K562 (cell line): ENCODE results near the gene LGALS12. TPM values are rescaled to one million over a fixed set of nuclear protein-coding genes. Genes with fewer than 3 reads are reported as not detected.

ENCODE experiments used
- ATAC-seq: fragments of 200-7000 bp; cut with Tn5 transposase; 3 replicates; pipeline ENCODE4 v1.9.1; 2020; ENCODE audit warnings: moderate library complexity
- BruUV-seq: library from RNA; stranded (reverse); fragments of 400-500 nt; replicated peaks from 2 replicates; lab custom pipeline; 2021; lab: Mats Ljungman, UMichigan
- CTCF ChIA-PET: fragments of 300-600 bp; formaldehyde crosslinking; extraction: SDS; loops from one replicate; lab custom pipeline; 2021; ENCODE audit warnings: low intra/inter-chr PET ratio; lab: Yijun Ruan, JAX
- POLR2A ChIA-PET: fragments of 300-600, 350-650 bp; sonication (Branson Sonifier 250); formaldehyde crosslinking; extraction: SDS; loops from one replicate; lab custom pipeline; 2021; ENCODE audit warnings: antibody characterized with exemption, inconsistent platforms; lab: Yijun Ruan, JAX
- DNase-seq, 4 experiments: peaks; one replicate each; pipeline versions ENCODE4 v3.0.0 to v3.0.0-alpha.2; 2011 to 2018; ENCODE audit warnings: low spot score in 3 of 4, mixed read lengths in 3 of 4; ENCODE audit errors: extremely low read depth in 1 of 4
- FAIRE-seq: peaks from 2 replicates; lab custom pipeline; 2011; peaks lifted over from hg19 to GRCh38; lab: Jason Lieb, UNC
- H2AFZ ChIP-seq: 2 replicates; pipeline ENCODE4 v1.6.0; 2011; ENCODE audit warnings: low read depth, low read length, control low read depth, inconsistent platforms
- H3K27ac ChIP-seq: fragments of 200-600 bp; 3 replicates; pipeline ENCODE4 v1.8.0; 2011; ENCODE audit warnings: low read depth, mild to moderate bottlenecking, control low read depth, inconsistent platforms, low read length, moderate library complexity, mixed read lengths; ENCODE audit errors: extremely low read depth
- H3K27me3 ChIP-seq, 2 experiments: fragments of 300-600 bp in 1 of 2; 2 replicates in 1 of 2; 3 replicates in 1 of 2; pipeline versions ENCODE4 v1.6.0 to v1.8.0; 2011; ENCODE audit warnings: inconsistent platforms in 2 of 2, low read length in 2 of 2, mild to moderate bottlenecking in 1 of 2, mixed read lengths in 1 of 2, moderate library complexity in 1 of 2; ENCODE audit not compliant: control insufficient read depth in 2 of 2, insufficient read depth in 2 of 2
- H3K36me3 ChIP-seq: fragments of 300-600 bp; 3 replicates; pipeline ENCODE4 v1.8.0; 2011; ENCODE audit warnings: mild to moderate bottlenecking, low read length, inconsistent platforms; ENCODE audit not compliant: control insufficient read depth, insufficient read depth
- H3K4me1 ChIP-seq, 2 experiments: fragments of 200-600 bp in 1 of 2; replicated peaks in 1 of 2; 2 replicates in 1 of 2; 3 replicates in 1 of 2; pipeline versions ENCODE4 v1.5.1 to v1.8.0; 2011; ENCODE audit warnings: inconsistent platforms in 2 of 2, low read length in 2 of 2, mild to moderate bottlenecking in 1 of 2, mixed read lengths in 1 of 2, moderate library complexity in 1 of 2; ENCODE audit not compliant: control insufficient read depth in 2 of 2, insufficient read depth in 2 of 2
- H3K4me2 ChIP-seq: 2 replicates; pipeline ENCODE4 v1.6.1; 2011; ENCODE audit warnings: low read length, control low read depth, inconsistent platforms, mixed read lengths; ENCODE audit not compliant: insufficient read depth
- H3K4me3 ChIP-seq: fragments of 200-600 bp; sonication (generic), shearing (Covaris generic); 2 replicates; pipeline ENCODE4 v1.5.1; 2016; ENCODE audit warnings: control low read depth, inconsistent platforms
- H3K79me2 ChIP-seq: fragments of 200-600 bp; 3 replicates; pipeline ENCODE4 v1.8.0; 2011; ENCODE audit warnings: low read length, inconsistent platforms; ENCODE audit not compliant: control insufficient read depth, insufficient read depth
- H3K9ac ChIP-seq, 2 experiments: 2 replicates each; pipeline versions ENCODE4 v1.6.0 to v1.6.1; 2011; ENCODE audit warnings: low read depth in 2 of 2, low read length in 2 of 2, control low read depth in 1 of 2, inconsistent platforms in 1 of 2, mild to moderate bottlenecking in 1 of 2, mixed read lengths in 1 of 2; ENCODE audit not compliant: insufficient read depth in 1 of 2
- H3K9me1 ChIP-seq: one replicate; pipeline ENCODE4 v1.6.0; 2011; ENCODE audit warnings: inconsistent platforms, mild to moderate bottlenecking, low read length, moderate library complexity; ENCODE audit not compliant: control insufficient read depth, insufficient read depth
- H3K9me3 ChIP-seq: replicated peaks from 2 replicates; pipeline ENCODE4 v1.5.1; 2011; ENCODE audit warnings: low read depth, low read length, inconsistent platforms; ENCODE audit not compliant: control insufficient read depth, insufficient read depth
- H4K20me1 ChIP-seq: replicated peaks from 2 replicates; pipeline ENCODE4 v1.6.1; 2011; ENCODE audit warnings: low read length, inconsistent platforms, mixed read lengths; ENCODE audit not compliant: control insufficient read depth, insufficient read depth
- BMI1 ChIP-seq: fragments of 150-350 bp; IDR thresholded peaks from 2 replicates; pipeline ENCODE4 v1.6.1; 2014; ENCODE audit warnings: low read length
- ETS1 ChIP-seq: conservative IDR thresholded peaks from 2 replicates; pipeline ENCODE4 v1.6.1; 2011; ENCODE audit warnings: low read depth, mild to moderate bottlenecking, low read length; ENCODE audit not compliant: control insufficient read depth
- PHF21A ChIP-seq: fragments of 450-650 bp; IDR thresholded peaks from 2 replicates; pipeline ENCODE4 v1.6.1; 2017; ENCODE audit warnings: low read depth, borderline replicate concordance
- POLR2B ChIP-seq: fragments of 450-650 bp; IDR thresholded peaks from 2 replicates; pipeline ENCODE4 v1.6.1; 2018; ENCODE audit warnings: low read depth; ENCODE audit not compliant: partially characterized antibody
- SIX5 ChIP-seq, 2 experiments: IDR thresholded peaks; 2 replicates each; pipeline ENCODE4 v1.6.1; 2011; ENCODE audit warnings: low read length in 2 of 2, borderline replicate concordance in 1 of 2, low read depth in 1 of 2, mild to moderate bottlenecking in 1 of 2, moderate library complexity in 1 of 2; ENCODE audit not compliant: insufficient read depth in 1 of 2
- TAL1 ChIP-seq: fragments of 450-650 bp; IDR thresholded peaks from 2 replicates; pipeline ENCODE4 v1.6.1; 2016; ENCODE audit warnings: mild to moderate bottlenecking
- ZNF431 ChIP-seq: sonication (generic); formaldehyde crosslinking; IDR thresholded peaks from 2 replicates; pipeline ENCODE4 v1.8.0; 2022; ENCODE audit warnings: mild to moderate bottlenecking, missing genetic modification reagents
- ZNF609 ChIP-seq: sonication (generic); formaldehyde crosslinking; IDR thresholded peaks from 2 replicates; pipeline ENCODE4 v1.8.1; 2023; ENCODE audit warnings: missing genetic modification reagents, mild to moderate bottlenecking, borderline replicate concordance
- WGBS: fragments of 100-300 bp; shearing (Covaris generic); methylation state at CpG from one replicate; pipeline ENCODE4 v1.1.6; 2016; ENCODE audit warnings: low coverage, mixed read lengths; ENCODE audit not compliant: insufficient coverage; ENCODE audit errors: missing lambda C conversion rate; 5-methylcytosine and 5-hydroxymethylcytosine counted together
- in situ Hi-C: fragments of 300-500 bp; cut with MboI; formaldehyde crosslinking; loops from 4 replicates; pipeline ENCODE4 v1.15.0; 2018; ENCODE audit warnings: inconsistent platforms, mixed read lengths
- intact Hi-C: fragments of 100-400 bp; cut with micrococcal nuclease; formaldehyde crosslinking; loops from 2 replicates; pipeline ENCODE4 v1.14.2; 2022
- polyA plus RNA-seq, 8 experiments: library from polyadenylated mRNA; depleted of rRNA in 4 of 8; stranded (reverse) in 5 of 8; unstranded in 3 of 8; fragments of >200 nt; fragmentation: Nextera tagmentation in 2 of 8; fragmentation: Illumina TruSeq in 1 of 8; extraction: Ambion mirVana in 2 of 8; extraction: Trizol in 1 of 8; gene quantifications; 2 replicates each; pipeline versions ENCODE4 v1.2.1 to v1.2.3, GENCODE V29; 2011 to 2014; ENCODE audit warnings: inconsistent platforms in 1 of 8, missing spikeins in 1 of 8
- total RNA-seq, 7 experiments: library from RNA; depleted of rRNA in 6 of 7; stranded (reverse); fragments of >200 nt in 6 of 7; fragmentation: Illumina TruSeq in 2 of 7; extraction: Trizol in 2 of 7; gene quantifications; 2 replicates each; pipeline versions ENCODE4 v1.2.1 to v1.2.3, GENCODE V29; 2011 to 2021; ENCODE audit warnings: low replicate concordance in 1 of 7
- TF ChIP-seq, protein P1 (sequence below): fragments of 450-650 bp; formaldehyde crosslinking; IDR thresholded peaks from 2 replicates; pipeline ENCODE4 v1.4.0; 2020; ENCODE audit warnings: mild to moderate bottlenecking, mixed read lengths
- TF ChIP-seq, protein P2 (sequence below): fragments of 150-350 bp; conservative IDR thresholded peaks from 2 replicates; pipeline ENCODE4 v1.6.1; 2014; ENCODE audit warnings: low read length

LGALS12 gene
- total and polyA plus RNA-seq, 9 of the 15 experiments (the other 6 are each of a cell fraction or from before 2014, with no cell fraction given), result 0.66 to 8.0 (median 5.0) TPM

DNA sequence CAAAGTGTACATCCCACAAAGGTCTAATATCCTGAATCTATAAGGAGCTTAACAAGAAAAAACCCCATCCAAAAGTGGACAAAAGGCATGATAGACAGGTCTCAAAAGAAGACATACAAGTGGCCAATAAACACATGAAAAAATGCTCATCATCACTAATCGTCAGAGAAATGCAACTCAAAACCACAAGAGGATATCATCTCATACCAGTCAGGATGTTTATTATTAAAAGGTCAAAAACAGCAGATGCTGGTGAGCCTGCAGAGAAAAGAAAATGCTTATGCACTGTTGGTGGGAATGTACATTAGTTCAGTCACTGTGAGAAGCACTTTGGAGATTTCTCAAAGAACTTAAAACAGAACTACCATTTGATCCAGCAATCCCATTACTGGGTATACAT, 12.7 kb downstream of the LGALS12 start (continued):
- TF ChIP-seq, protein P1, sequence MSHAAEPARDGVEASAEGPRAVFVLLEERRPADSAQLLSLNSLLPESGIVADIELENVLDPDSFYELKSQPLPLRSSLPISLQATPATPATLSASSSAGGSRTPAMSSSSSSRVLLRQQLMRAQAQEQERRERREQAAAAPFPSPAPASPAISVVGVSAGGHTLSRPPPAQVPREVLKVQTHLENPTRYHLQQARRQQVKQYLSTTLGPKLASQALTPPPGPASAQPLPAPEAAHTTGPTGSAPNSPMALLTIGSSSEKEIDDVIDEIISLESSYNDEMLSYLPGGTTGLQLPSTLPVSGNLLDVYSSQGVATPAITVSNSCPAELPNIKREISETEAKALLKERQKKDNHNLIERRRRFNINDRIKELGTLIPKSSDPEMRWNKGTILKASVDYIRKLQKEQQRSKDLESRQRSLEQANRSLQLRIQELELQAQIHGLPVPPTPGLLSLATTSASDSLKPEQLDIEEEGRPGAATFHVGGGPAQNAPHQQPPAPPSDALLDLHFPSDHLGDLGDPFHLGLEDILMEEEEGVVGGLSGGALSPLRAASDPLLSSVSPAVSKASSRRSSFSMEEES (CRISPR knock-in tag), result no peak
- TF ChIP-seq, protein P2, sequence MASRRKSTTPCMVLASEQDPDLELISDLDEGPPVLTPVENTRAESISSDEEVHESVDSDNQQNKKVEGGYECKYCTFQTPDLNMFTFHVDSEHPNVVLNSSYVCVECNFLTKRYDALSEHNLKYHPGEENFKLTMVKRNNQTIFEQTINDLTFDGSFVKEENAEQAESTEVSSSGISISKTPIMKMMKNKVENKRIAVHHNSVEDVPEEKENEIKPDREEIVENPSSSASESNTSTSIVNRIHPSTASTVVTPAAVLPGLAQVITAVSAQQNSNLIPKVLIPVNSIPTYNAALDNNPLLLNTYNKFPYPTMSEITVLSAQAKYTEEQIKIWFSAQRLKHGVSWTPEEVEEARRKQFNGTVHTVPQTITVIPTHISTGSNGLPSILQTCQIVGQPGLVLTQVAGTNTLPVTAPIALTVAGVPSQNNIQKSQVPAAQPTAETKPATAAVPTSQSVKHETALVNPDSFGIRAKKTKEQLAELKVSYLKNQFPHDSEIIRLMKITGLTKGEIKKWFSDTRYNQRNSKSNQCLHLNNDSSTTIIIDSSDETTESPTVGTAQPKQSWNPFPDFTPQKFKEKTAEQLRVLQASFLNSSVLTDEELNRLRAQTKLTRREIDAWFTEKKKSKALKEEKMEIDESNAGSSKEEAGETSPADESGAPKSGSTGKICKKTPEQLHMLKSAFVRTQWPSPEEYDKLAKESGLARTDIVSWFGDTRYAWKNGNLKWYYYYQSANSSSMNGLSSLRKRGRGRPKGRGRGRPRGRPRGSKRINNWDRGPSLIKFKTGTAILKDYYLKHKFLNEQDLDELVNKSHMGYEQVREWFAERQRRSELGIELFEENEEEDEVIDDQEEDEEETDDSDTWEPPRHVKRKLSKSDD, result no peak
- no peak for TF ChIP-seq BMI1

DNA sequence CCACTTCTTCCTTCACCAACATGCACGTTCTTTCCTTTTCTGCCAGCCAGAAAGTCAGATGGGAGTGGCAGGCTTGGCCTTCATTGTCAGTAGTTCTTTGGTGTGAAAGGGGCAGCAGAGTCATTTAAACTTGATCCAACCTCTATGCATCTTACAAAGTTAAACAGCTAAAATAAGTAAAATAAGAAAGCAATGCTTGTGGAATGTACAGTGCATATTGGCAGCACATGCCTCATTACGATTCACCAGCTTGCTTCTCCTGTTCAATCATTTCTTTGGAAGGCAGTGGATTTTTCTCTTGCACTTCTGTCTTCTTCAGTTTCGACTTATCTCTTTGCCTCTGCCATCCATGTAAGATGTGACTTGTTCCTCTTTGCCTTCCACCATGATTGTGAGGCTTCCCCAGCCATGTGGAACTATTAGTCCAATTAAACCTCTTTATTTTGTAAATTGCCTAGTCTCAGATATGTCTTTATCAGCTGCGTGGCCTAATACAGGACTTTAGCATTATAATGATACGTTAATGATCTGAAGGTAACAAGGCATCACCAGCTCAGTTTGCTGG, 14.8 kb downstream of the LGALS12 start:
- DNase-seq, result no peak
- H3K4me3 ChIP-seq, result no peak overlapping the region
- intact Hi-C loops (no loop called here), in situ Hi-C loops (no loop called here)
- no peaks in the 10 kb centered on the region for H3K9me1 ChIP-seq
- ATAC-seq, result no peak
- 58% methylated on average over 5 of the region's 5 CpGs for WGBS
- peaks cover 6% of the 10 kb centered on the region for H3K9me3 ChIP-seq
- H3K4me2 ChIP-seq, result no peak overlapping the region
- H3K27ac ChIP-seq, result no peak overlapping the region
- no TSS peak for BruUV-seq
- POLR2A ChIA-PET, result no interaction called here
- H3K4me1 ChIP-seq, result peaks cover 12 to 29% of the 10 kb centered on the region in 2 experiments
- H3K27me3 ChIP-seq, result no peaks in the 10 kb centered on the region
- H4K20me1 ChIP-seq, result no peaks in the 10 kb centered on the region
- no peaks in the 10 kb centered on the region for H3K36me3 ChIP-seq
- no peak for FAIRE-seq
- H3K79me2 ChIP-seq, result no peaks in the 10 kb centered on the region
- CTCF ChIA-PET, result no interaction called here
- H2AFZ ChIP-seq, result no peak overlapping the region
- H3K9ac ChIP-seq, result no peak overlapping the region
- TF ChIP-seq SIX5 (IDR thresholded peaks at IDR 0.05; ENCODE audit: borderline replicate concordance in 1 of 2, insufficient read depth in 1 of 2, low read depth in 1 of 2, low read length in 2 of 2) (no peak), PHF21A (no peak), TAL1 (no peak), POLR2B (no peak), ZNF609 (CRISPR knock-in tag) (no peak), ZNF431 (peak; percentile 95), ETS1 (no peak)
